ENCODE results near the gene DPEP2NB. TPM values are rescaled to one million over a fixed set of nuclear protein-coding genes. Genes with fewer than 3 reads are reported as not detected.
"Not testable (repeated sequence)": the region's sequence is repeated elsewhere in the genome, so short reads cannot be mapped to it uniquely, and the experiment has no call there.

Gene DPEP2NB
- total RNA-seq, 1 donor from 2014 or later = not detected

DNA sequence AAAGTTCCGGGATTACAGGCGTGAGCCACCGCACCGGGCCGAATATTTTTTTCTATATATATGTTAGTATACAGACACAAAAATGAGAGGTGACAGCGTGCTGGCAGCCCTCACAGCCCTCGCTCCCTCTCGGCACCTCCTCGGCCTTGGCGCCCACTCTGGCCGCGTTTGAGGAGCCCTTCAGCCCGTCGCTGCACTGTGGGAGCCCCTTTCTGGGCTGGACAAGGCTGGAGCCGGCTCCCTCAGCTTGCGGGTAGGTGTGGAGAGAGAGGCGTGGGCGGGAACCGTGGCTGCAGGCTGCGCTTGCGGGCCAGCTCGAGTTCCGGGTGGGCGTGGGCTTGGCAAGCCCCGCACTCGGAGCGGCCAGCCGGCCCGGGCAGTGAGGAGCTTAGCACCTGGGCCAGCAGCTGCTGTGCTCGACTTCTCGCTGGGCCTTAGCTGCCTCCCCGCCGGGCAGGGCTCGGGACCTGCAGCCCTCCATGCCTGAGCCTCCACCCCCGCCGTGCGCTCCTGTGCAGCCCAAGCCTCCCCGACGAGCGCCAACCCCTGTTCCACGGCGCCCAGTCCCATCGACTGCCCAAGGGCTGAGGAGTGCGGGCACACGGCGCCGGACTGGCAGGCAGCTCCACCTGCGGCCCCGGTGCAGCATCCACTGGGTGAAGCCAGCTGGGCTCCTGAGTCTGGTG is 33.6 kb downstream of the DPEP2NB start:
- DNase-seq (ENCODE audit: low read depth) = no peak
- no peak overlapping the region for H3K4me3 ChIP-seq (ENCODE audit: low read depth, low read length)
- no peak for TF ChIP-seq CTCF (conservative IDR thresholded peaks at IDR 0.05; ENCODE audit: low read depth, low read length)

DNA sequence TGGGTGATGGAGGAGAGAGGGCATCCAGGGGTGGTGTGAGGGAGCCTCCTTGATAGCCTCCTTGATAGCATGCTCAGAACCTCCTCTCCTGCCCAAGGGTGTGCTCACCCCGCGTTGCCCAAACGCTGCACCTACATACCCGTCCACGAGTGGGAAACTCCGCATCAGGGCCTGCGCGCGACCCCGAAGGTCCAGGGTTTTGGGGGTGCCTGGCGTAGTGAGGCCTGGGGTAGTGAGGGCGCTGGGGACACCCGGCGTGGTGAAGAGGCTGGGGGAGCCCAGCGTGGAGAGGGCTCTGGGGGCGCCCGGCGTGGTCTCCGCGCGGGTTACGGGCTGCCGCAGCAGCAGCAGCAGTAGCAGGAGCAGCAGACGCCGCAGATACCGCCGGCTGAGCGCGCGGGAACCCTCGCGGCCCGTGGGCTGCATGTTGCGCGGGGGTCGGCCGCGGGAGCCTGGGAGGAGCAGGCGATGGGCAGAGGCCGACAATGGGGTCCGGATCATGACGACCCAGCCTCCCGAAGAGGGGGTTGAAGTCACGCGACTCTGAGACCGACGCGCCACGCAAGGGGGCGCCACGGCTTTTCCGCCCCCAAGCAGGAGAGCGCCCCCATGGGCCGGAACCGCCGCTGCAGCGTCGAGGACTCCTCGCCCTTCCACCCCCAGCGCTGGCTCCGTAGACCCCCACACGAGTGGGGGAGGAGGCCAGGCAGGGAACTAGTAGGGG is 35.6 kb downstream of the DPEP2NB start, which contains the start of gene DPEP3:
Gene DPEP3, minus strand, starts transcription at position 545 of the 724 bp plus-strand sequence. Its CDS starts 119 bp downstream, at position 426.
- TF ChIP-seq CTCF (conservative IDR thresholded peaks at IDR 0.05; ENCODE audit: low read depth, low read length) = peak; percentile 28
- no peak within 1 kb of the TSS for H3K4me3 ChIP-seq (ENCODE audit: low read depth, low read length)
- no peak for DNase-seq (ENCODE audit: low read depth)

DNA sequence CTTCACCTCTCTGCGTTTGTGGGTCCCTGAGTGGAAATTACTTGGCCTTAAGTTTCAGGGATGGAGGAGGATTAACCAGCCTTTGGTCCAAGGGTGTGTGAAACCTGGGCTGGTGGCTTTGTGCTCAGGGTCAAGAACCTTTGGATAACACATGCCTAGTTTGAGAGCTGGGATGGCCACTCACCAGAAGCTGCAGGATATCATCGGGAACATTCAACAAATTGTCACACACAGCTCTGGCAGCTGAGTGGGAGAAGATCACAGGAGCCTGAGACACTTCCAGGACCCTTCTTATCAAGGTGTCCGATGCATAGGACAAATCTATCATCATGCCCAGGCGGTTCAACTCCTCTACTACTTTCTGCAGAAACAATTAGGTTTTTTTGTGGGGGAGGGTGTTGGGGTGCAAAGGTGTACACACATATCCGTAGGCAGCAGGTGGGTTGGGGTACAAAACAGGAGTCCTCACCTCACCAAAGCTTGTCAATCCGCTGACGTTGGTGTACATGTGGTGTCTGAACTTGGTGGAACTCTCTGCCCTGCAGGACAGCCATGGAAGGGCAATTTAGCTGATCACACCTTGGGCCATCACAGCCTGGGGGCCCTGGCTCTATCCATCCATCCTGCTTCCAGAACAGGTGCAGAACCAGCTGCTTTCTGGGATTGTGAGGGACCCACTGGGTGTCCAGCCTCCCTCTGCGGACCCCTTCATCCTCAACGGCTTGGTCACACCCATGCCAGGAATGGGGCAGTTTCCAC is 38.1 kb downstream of the DPEP2NB start:
- no peak for TF ChIP-seq CTCF (conservative IDR thresholded peaks at IDR 0.05; ENCODE audit: low read depth, low read length)
- DNase-seq (ENCODE audit: low read depth) = no peak

GRCh38 chr16:67977005-67977404 is 38.7 kb downstream of the DPEP2NB start:
- no peak overlapping the region for H3K4me3 ChIP-seq (ENCODE audit: low read depth, low read length)
- no peak for TF ChIP-seq CTCF (conservative IDR thresholded peaks at IDR 0.05; ENCODE audit: low read depth, low read length)
- DNase-seq (ENCODE audit: low read depth) = no peak

More for the DNA sequence above, 38.1 kb downstream of the DPEP2NB start:
- no peak overlapping the region for H3K4me3 ChIP-seq (ENCODE audit: low read depth, low read length)

GRCh38 chr16:67976205-67976604 is 39.5 kb downstream of the DPEP2NB start:
- TF ChIP-seq CTCF (conservative IDR thresholded peaks at IDR 0.05; ENCODE audit: low read depth, low read length) = no peak
- H3K4me3 ChIP-seq (ENCODE audit: low read depth, low read length) = no peak overlapping the region
- DNase-seq (ENCODE audit: low read depth) = no peak

DNA sequence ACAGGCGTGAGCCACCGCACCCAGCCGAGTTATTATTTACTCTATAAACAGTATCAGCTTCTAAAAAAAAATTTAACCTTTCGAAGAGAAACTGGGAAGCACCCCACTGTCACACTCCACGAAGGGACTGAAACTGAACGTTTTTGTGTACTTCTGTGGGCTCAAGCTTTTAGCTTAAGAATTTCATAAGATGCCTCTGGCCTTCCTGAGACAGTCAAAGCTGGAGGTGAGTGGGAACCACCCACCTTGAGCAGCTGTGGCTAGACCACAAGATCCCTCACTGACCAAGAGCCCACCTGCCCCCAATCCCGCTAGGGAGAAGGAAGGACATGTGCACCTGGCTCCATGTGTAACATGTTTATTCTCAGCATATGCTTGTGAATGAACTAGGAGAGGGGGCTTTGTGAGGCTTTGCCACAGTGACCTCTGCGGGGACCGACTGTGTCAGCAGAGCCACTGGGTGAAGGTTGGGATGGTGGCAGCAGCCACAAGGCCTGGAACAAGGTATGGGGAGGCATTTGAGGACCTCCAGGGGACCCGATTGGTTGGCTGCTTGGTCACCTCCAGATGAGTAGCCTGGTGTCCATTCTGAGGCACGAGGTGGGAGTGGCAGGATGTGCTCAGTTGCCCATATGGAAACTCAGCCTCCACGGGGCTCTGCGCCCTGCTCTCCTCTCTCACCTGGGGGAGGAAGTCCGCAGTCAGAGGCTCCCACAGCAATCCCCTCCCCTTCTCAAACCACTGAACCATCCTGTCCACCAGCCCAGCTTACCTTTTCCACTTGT is 40.2 kb downstream of the DPEP2NB start:
- no peak for TF ChIP-seq CTCF (conservative IDR thresholded peaks at IDR 0.05; ENCODE audit: low read depth, low read length)
- DNase-seq (ENCODE audit: low read depth) = no peak
- no peak overlapping the region for H3K4me3 ChIP-seq (ENCODE audit: low read depth, low read length)

- H3K4me3 ChIP-seq (ENCODE audit: low read depth, low read length); DNase-seq (ENCODE audit: low read depth): not testable (repeated sequence)
Observed at GRCh38 chr16:67972285-67972684, 43.4 kb downstream of the DPEP2NB start.
